K562 (cell line): ENCODE data around the gene DOCK4.

ENCODE experiments used
- GABPA ChIP-seq: fragments of 200-800 bp; sonication (Bioruptor generic); conservative IDR thresholded peaks from 2 replicates; pipeline ENCODE4 v1.6.1; 2016; ENCODE audit warnings: low read depth, missing genetic modification characterization, missing compliant biosample characterization
- GABPB1 ChIP-seq: sonication (generic); formaldehyde crosslinking; IDR thresholded peaks from 2 replicates; pipeline ENCODE4 v1.8.0; 2022; ENCODE audit warnings: mild to moderate bottlenecking, missing genetic modification reagents

DNA sequence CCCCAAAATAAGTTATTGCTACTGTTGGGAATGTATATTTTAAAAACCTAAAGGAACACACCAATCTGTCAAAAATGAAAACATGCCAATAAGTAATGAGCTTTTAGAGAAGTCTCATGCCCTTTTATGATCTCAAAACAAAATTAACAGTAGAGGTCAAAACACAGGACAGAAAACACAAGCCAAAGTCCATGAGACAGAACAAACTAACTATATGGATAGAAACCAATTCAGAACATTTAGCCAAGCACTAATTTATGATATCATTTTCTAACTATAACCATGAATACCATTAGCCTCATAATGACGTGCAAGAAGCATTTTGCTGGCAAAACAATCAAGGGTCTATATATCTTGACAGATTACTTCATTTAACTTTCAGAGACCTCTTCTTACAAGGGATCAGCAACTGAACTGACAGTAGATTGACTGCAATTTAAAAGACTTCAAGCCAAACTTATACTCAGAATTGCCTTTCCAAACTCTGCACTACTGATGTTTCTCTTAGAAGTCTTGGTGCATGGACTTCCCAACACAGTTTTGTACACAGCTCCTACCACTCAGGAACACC lies 200.9 kb downstream of the DOCK4 start:
- TF ChIP-seq GABPB1 (CRISPR knock-in tag) (no peak), GABPA (no peak)
